Right ventricle myocardium inferior (tissue), 1 donor: ENCODE measurements around the gene MICALL2. TPM values are rescaled to one million over a fixed set of nuclear protein-coding genes. Genes with fewer than 3 reads are reported as not detected.

ENCODE experiments used
- ATAC-seq: fragments of 200-7000 bp; cut with Tn5 transposase; one replicate; pipeline ENCODE4 v1.9.1; 2020; ENCODE audit warnings: mild to moderate bottlenecking, moderate library complexity
- DNase-seq: peaks from one replicate; pipeline ENCODE4 v3.0.0; 2021; ENCODE audit errors: missing footprints
- intact Hi-C: fragments of 100-400 bp; cut with DNase I; formaldehyde crosslinking; loops from one replicate; pipeline ENCODE4 v1.11.0; 2022
- total RNA-seq: library from RNA; stranded (reverse); fragmentation: NEBNext Ultra II Directional; extraction: Animal tissue kit (Norgen Biotek cat#: 25700); gene quantifications from one replicate; pipeline ENCODE4 v1.2.1, GENCODE V29; 2021
- donor health status: DM: no; HTN: yes; CAD: no; lungs with severe emphysema.

MICALL2 gene
- total RNA-seq, 1 donor from 2014 or later, result 9.0 TPM

DNA sequence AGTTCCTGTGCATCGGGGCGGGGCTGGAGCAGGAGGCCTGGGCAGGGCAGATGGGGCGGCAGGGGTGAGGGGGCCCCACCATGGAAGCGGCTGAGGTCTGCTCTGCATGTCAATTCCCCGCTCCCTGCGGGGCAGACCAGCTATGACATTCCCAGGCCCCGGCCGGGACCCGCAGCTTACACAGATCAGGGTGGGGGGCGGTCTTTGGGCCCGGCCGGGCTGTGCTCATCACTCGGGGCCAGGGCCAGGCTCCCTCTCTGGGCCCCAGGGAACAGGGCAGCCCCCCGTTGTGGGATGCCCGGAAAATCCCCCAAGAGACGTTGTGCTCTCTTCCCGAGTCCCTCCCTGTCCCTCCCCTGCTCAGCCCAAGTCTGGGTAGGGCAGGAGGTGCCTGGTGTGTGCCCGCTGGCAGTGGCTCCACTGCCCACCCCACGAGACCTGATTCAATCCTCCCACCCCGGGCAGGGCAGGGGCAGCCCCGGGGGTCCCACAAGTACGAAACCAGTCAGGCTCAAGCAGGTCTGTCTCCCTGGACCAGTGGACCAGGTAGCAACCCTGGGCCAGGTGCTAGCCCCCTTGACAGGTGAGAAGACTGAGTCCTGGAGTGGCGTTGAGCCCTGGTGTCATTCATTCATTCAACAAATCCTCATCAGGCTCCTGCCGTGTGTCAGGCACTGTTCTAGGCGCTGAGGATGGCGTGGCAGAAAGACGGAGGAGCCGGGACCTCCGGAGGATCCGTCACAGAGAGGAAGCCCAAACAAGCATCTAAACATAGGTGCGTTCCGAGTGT lies 29.0 kb downstream of the MICALL2 start:
- intact Hi-C loops, result loop anchor here (10.0 kb wide), 1 partner anchor 205 kb away; no protein-coding TSS in a partner anchor
- ATAC-seq (no peak), DNase-seq (no peak)

DNA sequence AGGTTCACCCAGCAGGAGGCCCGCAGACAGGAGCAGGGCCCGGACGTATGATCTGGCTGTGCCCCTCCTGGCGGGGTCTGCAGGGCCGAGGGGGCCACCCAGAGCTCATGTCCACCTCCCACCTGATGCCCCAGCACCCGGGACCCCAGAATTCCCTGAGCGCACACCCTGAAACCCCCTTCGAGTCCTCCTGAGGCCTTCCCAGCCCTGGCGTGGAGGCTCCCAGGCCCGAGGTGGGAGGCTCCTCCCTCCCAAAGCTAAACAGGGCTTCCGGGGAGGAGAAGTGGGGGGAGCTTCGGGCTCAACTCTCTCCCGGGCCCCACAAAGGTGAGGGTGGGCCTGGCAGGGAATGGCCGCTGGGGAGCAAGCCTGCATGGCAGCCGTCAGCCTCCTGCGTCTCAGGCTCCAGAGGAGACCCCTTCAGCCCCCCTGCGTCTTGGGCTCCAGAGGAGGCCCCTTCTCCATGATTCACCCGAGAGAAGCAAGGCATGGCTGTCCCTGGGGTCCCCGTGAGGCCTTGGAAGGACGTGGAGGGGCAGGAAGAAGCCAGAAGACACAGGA lies 30.2 kb downstream of the MICALL2 start:
- ATAC-seq (no peak), DNase-seq (no peak)
- intact Hi-C loops, result no loop called here

DNA sequence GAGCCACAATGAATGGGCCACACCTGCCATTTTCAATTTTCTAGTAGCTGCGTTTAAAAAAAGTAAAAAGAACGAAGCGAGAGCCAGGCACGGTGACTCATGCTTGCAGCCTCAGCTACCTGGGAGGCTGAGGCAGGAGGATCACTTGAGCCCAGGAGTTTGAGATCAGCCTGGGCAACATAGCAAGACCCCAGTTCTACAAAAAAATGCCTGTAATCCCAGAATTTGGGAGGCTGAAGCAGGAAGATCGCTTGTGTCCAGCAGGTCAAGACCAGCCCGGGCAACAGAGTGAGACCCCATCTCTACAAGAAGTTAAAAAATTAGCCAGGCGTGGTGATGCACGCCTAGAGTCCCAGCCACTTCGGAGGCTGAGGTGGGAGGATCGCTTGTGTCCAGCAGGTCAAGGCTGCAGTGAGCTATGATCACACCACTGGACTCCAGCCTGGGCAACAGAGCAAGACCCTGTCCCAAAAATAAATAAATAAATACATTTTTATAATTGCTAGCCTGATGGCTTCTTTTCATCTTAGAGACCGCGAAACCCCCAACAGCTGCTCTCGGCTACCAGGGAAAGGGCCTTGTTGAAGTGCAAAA lies 32.1 kb downstream of the MICALL2 start:
- ATAC-seq, result no peak
- intact Hi-C loops, result no loop called here
- no peak for DNase-seq

DNA sequence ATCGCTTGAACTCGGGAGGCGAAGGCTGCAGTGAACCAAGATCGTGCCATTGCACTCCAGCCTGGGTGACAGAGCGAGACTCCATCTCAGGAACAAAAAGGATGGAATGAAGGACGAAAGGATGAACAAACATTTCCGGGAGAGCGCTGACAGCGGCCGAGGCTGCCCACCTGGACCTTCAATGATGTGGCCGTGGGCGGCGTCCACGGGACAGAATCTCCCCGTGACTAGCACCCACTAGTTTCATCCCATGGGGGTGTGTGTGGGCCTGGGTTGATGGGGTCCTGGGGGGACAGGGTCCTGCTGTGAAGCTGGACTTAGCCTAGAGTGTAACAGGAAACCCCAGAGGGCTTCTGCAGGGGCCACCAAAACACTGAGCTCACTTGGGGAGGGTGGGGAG lies 32.8 kb downstream of the MICALL2 start:
- ATAC-seq (no peak), DNase-seq (no peak)
- intact Hi-C loops, result no loop called here

DNA sequence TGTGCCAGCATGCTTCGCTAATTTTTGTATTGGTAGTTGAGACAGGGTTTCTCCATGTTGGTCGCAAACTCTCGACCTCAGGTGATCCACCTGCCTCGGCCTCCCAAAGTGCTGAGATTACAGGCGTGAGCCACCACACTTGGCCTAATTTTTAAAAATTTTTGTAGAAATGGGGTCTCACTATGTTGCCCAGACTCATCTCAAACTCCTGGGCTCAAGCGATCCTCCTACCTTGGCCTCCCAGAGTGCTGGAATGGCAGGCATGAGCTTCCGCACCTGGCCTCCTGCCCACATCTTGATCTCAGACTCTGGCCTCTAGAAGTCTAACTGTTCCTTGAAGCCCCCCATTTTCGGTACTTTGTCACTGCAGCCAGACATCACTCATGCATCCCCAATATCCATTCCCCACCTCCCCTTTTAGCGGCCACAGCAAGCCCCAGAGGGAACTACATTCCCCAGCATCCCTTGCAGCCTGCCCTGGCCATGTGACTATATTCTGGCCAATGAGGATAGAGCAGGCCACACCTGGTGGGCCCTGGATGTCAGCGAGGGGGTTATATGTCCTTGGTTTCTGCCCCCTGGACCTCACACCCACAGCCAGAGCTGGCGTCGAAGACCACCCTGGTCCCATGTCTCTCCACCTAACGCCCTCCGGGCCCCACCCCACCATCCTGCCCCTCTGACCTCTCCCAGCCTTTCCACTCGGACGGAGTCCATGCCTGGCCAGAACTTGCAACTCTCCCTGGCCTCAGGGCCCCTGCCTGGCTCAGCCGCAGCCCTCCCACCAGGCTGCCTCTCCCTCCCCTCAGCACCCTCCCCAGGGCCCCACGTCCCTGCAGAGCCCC lies 33.8 kb downstream of the MICALL2 start:
- intact Hi-C loops, result no loop called here
- ATAC-seq, result no peak
- no peak for DNase-seq

DNA sequence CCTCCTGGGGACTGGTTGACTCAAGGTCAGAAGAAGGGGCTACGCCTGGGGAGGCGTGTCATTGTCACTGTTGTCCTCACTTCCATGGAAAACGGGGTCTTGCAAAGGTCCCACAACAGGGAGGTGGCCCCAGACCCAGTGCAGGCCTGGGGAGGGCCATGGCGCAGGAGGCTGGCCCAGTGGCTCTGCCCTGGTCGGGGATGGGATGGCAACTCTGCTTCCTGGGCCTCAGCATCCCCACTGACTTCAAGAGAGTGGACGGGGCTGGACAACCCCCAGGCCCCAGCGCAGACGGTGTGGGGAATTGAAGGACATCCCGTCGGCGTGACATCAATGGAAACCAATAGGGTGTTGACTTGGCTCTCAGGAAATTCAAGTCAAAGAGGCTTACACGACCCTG lies 35.2 kb downstream of the MICALL2 start:
- ATAC-seq (no peak), DNase-seq (no peak)
- intact Hi-C loops, result no loop called here

DNA sequence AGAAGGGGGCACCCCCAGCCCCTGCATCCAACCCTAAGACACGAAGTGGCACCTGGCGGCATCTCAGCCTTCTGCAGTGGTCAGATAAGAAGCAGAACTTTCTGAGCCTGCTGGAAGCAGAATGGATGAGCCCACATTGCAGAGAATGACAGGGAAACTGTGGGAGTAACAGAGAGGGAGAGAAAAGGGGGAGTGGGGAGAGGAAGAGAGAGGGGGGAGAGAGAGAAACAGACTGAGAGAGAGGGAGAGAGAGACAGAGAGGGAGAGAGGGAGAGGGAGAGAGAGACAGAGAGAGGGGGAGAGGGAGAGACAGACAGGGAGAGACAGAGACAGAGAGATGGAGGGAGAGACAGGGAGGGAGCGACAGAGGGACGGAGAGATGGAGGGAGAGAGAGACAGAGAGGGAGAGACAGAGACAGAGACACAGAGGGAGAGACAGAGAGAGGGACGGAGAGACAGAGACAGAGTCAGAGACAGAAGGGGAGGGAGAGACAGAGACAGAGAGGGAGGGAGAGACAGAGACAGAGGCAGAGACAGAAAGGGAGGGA lies 35.9 kb downstream of the MICALL2 start:
- ATAC-seq, result no peak
- intact Hi-C loops, result no loop called here
- no peak for DNase-seq

DNA sequence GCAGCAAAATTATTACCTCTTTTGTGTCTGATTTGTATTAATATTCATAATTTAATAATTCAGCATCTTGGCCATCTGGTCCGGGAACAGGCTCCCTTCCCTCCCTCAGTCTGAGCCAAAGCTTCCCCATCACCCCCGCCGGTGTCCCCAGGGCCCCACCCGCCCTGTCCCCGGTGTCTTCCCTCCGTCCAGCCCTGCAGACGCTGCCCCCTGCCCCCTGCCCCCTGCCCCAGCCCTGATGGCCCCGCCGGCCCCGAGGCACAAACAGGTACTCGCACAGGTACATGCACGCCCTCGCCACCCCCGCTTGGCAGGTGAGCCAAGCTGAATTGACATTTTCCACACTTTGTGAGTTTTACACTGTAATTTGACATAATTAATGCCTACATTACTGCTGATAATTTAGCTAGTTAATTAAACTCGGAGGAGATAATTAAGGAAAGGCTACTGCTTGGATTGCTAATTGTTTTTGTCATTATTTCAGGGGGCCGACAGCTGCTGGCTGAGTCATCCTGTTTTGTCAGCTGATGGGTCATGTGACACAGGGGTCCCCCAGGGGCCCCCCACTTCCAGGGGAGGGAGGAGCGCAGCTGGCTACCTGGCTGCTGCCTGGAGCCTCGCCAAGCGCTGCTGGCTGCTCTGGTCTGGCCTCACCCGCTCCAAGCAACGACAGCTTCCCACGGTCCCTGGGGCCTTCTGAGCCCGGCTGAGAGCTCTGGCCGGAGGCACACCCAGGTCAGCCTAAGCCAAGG lies 36.6 kb downstream of the MICALL2 start:
- intact Hi-C loops, result no loop called here
- DNase-seq (no peak), ATAC-seq (peak; percentile 20)

DNA sequence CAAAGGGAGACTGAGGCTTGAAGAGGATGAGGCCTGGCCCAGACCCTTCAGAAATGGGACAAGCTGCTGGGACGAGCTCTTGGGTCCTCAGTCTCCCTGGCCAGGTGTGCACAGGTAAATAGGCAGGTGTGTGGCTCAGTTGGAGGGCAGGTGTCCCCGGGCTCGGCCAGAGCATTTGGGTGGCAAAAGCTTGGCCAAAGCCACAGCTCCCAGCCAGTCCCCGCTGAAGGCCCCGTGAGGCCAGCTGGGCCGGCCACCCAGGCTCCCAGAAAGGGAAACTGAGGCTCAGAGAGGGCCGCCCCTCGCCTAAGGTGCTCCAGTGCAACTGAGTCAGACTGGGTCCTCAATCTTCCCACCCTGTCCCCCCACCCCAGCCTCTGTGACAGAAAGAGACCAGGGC lies 37.3 kb downstream of the MICALL2 start:
- intact Hi-C loops, result no loop called here
- ATAC-seq (no peak), DNase-seq (no peak)

DNA sequence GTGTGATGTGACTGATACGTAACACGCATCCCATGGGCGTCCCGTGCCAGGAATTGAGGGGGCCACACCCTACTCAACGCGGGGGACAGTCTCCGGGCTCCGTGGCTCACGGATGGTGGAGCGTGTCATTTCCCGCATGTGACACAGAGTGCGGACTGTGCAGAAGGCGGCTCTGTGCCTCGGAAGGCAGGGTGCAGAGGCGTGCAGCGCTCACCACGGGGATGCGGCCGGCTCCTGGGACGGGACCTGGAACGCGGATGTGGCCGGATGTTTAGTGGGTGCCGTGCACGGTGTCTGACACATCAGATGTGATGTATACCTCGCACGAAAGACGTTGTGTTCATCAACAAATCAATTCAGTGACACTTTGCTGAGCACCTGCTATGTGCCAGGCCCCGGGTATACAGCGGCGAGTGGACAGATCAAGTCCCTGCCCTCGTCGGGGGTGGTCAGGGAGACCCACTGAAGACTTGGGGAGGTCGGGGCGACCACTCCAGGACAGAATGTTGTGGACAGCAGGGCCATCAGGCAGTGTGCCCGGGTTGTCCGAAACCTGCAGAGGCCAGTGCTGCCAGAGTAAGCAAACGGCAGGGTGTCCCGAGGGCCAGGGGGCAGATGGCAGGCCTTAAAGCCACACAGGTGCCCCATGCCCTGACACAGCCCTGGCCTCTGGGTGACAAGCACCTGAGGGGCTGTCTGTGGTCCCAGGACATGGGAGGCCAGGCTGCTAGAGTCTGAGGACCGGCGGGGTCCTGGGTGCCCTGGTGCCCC lies 38.1 kb downstream of the MICALL2 start:
- ATAC-seq, result no peak
- no peak for DNase-seq
- intact Hi-C loops, result no loop called here

DNA sequence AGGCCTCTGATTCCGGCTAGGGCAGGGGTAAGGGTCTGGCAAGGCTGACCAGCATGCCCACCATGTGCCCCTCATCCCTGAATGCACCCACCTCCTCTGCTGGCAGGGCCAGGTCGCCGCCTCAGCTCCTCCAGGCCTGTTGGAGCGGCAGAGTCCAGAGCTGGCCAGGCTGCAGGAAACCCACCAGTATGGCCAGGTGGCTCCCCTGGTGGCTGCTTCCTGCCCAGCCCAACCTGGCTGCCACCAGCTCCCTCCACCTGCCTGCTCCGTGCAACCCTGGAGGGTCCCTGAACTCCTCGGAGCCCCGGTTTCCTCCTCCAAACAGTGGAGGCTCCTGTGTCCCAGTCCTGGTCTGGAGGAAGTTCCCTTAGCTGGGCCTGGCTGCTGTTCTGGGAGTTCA lies 39.6 kb downstream of the MICALL2 start:
- no peak for ATAC-seq
- DNase-seq, result no peak
- intact Hi-C loops, result no loop called here

DNA sequence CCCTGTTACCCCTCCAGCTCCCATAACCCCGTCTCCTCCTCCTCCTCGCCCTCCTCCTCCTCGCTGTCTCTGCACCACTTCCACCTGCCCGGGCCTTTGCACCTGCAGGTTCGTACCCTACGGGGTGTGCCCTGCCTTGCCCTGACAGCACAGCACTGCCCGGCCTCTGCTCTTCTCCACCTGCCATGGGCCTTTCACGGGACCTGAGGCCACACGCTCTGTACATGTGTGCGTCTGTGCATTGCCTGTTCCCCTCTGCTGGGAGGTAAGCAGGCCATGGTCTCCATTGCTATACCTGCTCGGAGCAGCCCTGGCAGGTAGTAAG lies 40.0 kb downstream of the MICALL2 start:
- ATAC-seq (no peak), DNase-seq (no peak)
- intact Hi-C loops, result no loop called here

DNA sequence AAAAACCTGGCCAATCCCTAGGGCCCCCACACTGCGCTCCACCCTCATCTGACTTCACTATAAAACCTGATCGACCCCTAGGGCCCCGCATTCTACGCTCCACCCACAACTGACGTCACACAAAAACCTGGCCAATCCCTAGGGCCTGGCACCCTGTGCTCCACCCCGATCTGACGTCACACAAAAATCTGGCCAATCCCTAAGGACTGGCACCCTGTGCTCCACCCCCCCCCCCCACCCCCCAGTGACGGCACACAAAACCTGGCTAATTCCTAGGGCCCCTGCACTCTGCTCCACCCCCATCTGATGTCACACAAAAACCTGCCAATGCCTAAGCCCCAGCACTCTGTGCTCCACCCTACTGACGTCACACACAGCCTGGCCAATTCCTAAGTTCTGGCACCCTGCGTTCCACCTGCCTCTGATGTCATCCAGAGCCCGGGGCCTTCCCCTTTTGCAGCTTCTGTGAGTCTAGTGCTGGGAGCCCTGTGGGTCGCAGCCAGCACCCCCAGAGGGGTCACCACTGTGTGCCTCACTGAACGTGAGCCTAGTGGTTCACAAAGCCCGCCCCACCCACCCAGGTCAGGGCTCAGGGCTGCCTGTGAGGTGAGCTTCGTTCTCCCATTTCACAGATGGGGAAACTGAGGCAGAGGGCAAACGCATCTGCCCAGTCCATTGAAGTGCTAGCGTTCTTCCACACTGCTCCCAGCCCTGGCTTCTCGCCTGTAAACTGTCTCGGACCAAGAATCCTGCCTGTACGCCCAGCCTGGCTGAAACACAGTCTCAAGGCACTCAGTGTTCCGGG lies 40.6 kb downstream of the MICALL2 start:
- ATAC-seq (no peak), DNase-seq (no peak)
- intact Hi-C loops, result no loop called here

DNA sequence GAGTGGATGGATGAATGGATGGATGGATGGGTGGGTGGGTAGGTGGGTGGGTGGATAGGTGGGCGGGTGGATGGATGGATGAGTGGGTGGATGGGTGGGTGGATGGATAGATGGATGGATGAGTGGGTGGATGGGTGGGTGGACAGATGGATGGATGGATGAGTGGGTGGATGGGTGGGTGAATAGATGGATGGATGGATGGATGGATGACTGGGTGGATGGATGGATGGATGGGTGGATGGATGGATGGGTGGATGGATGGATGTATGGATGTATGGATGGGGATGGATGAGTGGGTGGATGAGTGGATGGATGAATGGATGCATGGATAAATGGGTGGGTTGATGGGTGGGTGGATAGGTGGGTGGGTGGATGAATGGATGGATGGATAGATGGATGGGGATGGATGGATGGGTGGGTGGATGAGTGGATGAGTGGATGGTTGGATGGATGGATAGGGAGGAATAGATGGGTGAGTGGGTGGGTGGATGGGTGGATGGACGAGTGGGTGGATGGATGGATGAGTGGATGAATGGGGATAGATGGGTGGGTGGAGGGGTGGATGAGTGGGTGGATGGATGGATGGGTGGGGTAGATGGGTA lies 43.8 kb downstream of the MICALL2 start:
- DNase-seq (no peak), ATAC-seq (no peak)
- intact Hi-C loops, result no loop called here

DNA sequence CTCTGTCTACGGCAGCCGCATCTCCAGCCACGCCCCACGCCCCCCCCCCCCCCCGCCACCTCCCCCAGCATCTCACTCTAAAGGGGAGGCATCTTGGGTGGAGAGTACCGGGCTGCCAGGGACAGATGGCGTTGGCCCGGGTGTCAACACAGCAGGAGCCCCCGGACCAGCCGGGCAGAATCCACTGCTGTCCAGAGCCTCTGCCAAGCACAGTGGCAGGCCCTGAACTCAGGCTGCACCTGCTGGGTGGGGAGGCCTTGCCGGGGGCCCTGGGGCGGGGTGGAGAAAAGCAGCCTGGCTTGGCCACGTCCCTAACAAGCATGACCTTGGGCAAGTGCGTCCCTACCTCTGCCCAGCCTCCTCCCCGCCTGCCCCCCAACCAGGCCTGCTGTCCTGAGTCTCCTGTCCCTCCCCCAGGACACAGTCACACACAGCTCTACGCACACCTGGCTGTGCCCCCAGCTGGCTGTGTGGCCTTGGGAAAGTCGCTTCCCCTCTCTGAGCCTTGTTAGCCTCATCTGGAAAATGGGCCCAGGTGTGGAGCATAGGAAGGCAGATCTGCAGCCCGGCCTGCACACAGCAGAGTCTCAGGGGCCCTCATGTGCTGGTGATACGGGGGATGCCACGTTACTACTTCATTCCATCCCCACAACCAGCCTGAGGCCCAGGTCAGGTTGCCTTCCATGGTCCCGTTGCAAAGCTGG lies 45.2 kb downstream of the MICALL2 start:
- DNase-seq (no peak), ATAC-seq (no peak)
- intact Hi-C loops, result loop anchor here (5.0 kb wide), 1 partner anchor 187 kb away; no protein-coding TSS in a partner anchor
